Spleen (tissue), 11 donors: ENCODE results near the gene CRYBG3. TPM values are rescaled to one million over a fixed set of nuclear protein-coding genes. Genes with fewer than 3 reads are reported as not detected.

Experiments used
- DNase-seq: peaks from one replicate; pipeline ENCODE4 v3.0.0-alpha.2; 2020
- H3K27ac ChIP-seq, 8 donors: fragments of 200-600 bp; sonication (generic) in 7 of 8; 1 replicate in 4 of 8; 2 replicates in 4 of 8; pipeline versions ENCODE4 v1.5.0 to v1.8.0; 2016 to 2021; ENCODE audit warnings: inconsistent platforms in 4 of 8, mild to moderate bottlenecking in 4 of 8, moderate library complexity in 1 of 8
- H3K27me3 ChIP-seq, 7 donors: fragments of 200-600 bp; sonication (generic) in 6 of 7; replicated peaks in 1 of 7; 1 replicate in 4 of 7; 2 replicates in 3 of 7; pipeline versions ENCODE4 v1.5.0 to v1.8.0; 2016 to 2021; ENCODE audit warnings: inconsistent platforms in 3 of 7, mild to moderate bottlenecking in 1 of 7
- H3K36me3 ChIP-seq, 6 donors: fragments of 200-600 bp; sonication (generic) in 5 of 6; 1 replicate in 4 of 6; 2 replicates in 2 of 6; pipeline versions ENCODE4 v1.5.0 to v1.8.0; 2016 to 2021; ENCODE audit warnings: inconsistent platforms in 2 of 6
- H3K4me1 ChIP-seq, 6 donors: fragments of 200-600 bp; sonication (generic) in 5 of 6; 1 replicate in 3 of 6; 2 replicates in 3 of 6; pipeline versions ENCODE4 v1.5.0 to v1.8.0; 2016 to 2021; ENCODE audit warnings: inconsistent platforms in 3 of 6
- H3K4me3 ChIP-seq, 8 donors: fragments of 200-600 bp; sonication (generic) in 7 of 8; 1 replicate in 4 of 8; 2 replicates in 4 of 8; pipeline versions ENCODE4 v1.5.0 to v1.8.0; 2016 to 2021; ENCODE audit warnings: inconsistent platforms in 4 of 8, mild to moderate bottlenecking in 4 of 8, moderate library complexity in 2 of 8
- H3K9me3 ChIP-seq, 8 donors: fragments of 200-600 bp; sonication (generic) in 7 of 8; 1 replicate in 4 of 8; 2 replicates in 4 of 8; pipeline versions ENCODE4 v1.5.0 to v1.8.0; 2016 to 2021; ENCODE audit warnings: inconsistent platforms in 4 of 8
- CTCF ChIP-seq, 11 experiments: fragments of 200-600 bp in 7 of 11; fragments of 450-650 bp in 4 of 11; sonication (generic) in 4 of 11; IDR thresholded peaks in 8 of 11; conservative IDR thresholded peaks in 3 of 11; 1 replicate in 7 of 11; 2 replicates in 4 of 11; pipeline versions ENCODE4 v1.4.0 to v1.8.0; 2016 to 2021; ENCODE audit warnings: antibody characterized with exemption in 11 of 11, inconsistent platforms in 4 of 11, mild to moderate bottlenecking in 1 of 11
- POLR2A ChIP-seq, 3 donors: fragments of 450-650 bp; IDR thresholded peaks; one replicate each; pipeline ENCODE4 v1.5.1; 2017; ENCODE audit warnings: antibody characterized with exemption in 3 of 3, mild to moderate bottlenecking in 1 of 3
- POLR2AphosphoS5 ChIP-seq, 3 donors: sonication (generic); formaldehyde crosslinking; IDR thresholded peaks; one replicate each; pipeline ENCODE4 v1.5.1; 2017; ENCODE audit warnings: antibody characterized with exemption in 3 of 3
- WGBS, 5 donors: extraction: QIAGEN DNeasy Blood & Tissue Kit in 3 of 5; methylation state at CpG; one replicate each; pipeline versions ENCODE4 v1.1.5 to v1.1.7; 2013 to 2018; 5-methylcytosine and 5-hydroxymethylcytosine counted together
- intact Hi-C: fragments of 100-400 bp; cut with DNase I; formaldehyde crosslinking; loops from one replicate; pipeline ENCODE4 v1.15.0; 2023; ENCODE audit warnings: low total_unique reads
- polyA plus RNA-seq, 3 donors: library from polyadenylated mRNA; stranded (reverse); fragments of 200-250 nt; gene quantifications; one replicate each; pipeline ENCODE4 v1.2.1, GENCODE V29; 2013
- total RNA-seq, 7 donors: library from RNA; depleted of rRNA in 3 of 7; stranded (reverse); fragments of >200 nt in 3 of 7; fragmentation: NEBNext Ultra II Directional in 4 of 7; extraction: Animal tissue kit (Norgen Biotek cat#: 25700) in 4 of 7; gene quantifications; one replicate each; pipeline versions ENCODE4 v1.1.0 to v1.2.1, GENCODE V29; 2016 to 2021
- donor health status: healthy with polysubstance abuse.
- donor health status: DM: no; HTN: no; CAD: no; lungs with moderate emphysema.
- donor health status: DM: no; HTN: no; CAD: no.
- donor health status: Bipolar disorder and iron deficiency.
- donor health status: healthy.
- donor health status: DM: no; HTN: no; CAD: no.
- donor health status: DM: yes; HTN: yes; CAD: no.

CRYBG3 gene
- total and polyA plus RNA-seq, 10 donors: 1.5 to 22.6 (median 17.6) TPM

- TF ChIP-seq POLR2A (IDR thresholded peaks at IDR 0.05) (no peak), POLR2AphosphoS5 (IDR thresholded peaks at IDR 0.05) (no peak), CTCF (IDR thresholded peaks at IDR 0.05 in 8 of 11, conservative IDR thresholded peaks at IDR 0.05 in 3 of 11) (no peak)
- WGBS, 5 donors: 88 to 100% (median 92%) methylated on average over 1 of the region's 1 CpG
- H3K4me1 ChIP-seq: no peaks in the 10 kb centered on the region
- H3K27me3 ChIP-seq: no peaks in the 10 kb centered on the region
- H3K36me3 ChIP-seq: peaks cover 0 to 8% (median 0%) of the 10 kb centered on the region in 6 donors
- intact Hi-C loops: no loop called here
- DNase-seq: no peak
- no peak overlapping the region for H3K4me3 ChIP-seq
- H3K27ac ChIP-seq: no peak overlapping the region
- peaks cover 0 to 6% (median 0%) of the 10 kb centered on the region in 8 donors for H3K9me3 ChIP-seq
Observed at GRCh38 chr3:97862582-97862981, 40.8 kb downstream of the CRYBG3 start.

DNA sequence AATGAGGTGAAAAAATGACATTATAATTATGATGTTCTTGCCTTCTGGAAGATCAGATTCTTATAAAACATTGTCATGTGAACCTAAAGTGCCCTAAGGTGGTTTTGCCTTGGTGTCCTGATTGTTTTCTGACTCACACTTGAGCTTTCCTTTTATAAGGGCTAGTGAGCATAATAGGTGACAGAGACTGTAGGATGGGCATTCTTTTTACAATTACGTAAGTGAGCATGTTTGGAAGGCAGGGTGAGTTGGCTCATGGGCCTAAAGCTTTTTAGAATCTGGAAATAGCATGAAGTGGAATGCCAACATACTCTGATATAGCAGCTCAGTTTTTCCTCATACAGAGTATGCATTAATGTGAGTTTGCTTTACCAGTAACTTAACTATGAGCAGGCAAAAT, 41.2 kb downstream of the CRYBG3 start:
- TF ChIP-seq CTCF (IDR thresholded peaks at IDR 0.05 in 8 of 11, conservative IDR thresholded peaks at IDR 0.05 in 3 of 11) (no peak), POLR2A (IDR thresholded peaks at IDR 0.05) (no peak), POLR2AphosphoS5 (IDR thresholded peaks at IDR 0.05) (no peak)
- Histone ChIP-seq H3K27me3 (no peaks in the 10 kb centered on the region), H3K9me3 (peaks cover 0 to 2% (median 0%) of the 10 kb centered on the region in 8 donors), H3K4me1 (no peaks in the 10 kb centered on the region), H3K27ac (no peak overlapping the region), H3K36me3 (peaks cover 0 to 8% (median 0%) of the 10 kb centered on the region in 6 donors), H3K4me3 (no peak overlapping the region)
- WGBS, 5 donors: 90 to 100% (median 97%) methylated on average over 1 of the region's 1 CpG
- DNase-seq: no peak
- intact Hi-C loops: no loop called here

DNA sequence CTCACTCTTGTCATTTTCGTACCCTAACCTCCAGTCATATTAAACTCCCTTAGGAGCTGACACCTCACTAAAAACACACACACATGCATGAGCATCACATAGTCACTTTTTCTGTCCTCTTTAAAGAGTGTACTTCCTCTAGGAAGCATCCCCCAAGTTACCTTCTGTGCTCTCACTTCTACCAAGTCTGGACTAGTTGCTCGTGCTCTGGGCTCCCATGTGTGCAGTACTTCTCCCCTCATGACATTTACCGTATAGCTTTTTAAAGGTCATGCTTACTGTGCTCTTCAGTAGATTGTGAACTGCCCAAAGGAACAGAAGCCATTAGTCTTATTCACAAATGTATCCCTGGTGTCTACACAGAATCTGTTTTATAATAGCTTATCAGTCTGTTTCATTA, 42.0 kb downstream of the CRYBG3 start:
- no peak for DNase-seq
- intact Hi-C loops: no loop called here
- Histone ChIP-seq H3K4me1 (no peaks in the 10 kb centered on the region), H3K36me3 (peaks cover 0 to 8% (median 0%) of the 10 kb centered on the region in 6 donors), H3K9me3 (no peaks in the 10 kb centered on the region), H3K4me3 (no peak overlapping the region), H3K27me3 (no peaks in the 10 kb centered on the region), H3K27ac (no peak overlapping the region)
- no peak for TF ChIP-seq POLR2AphosphoS5 (IDR thresholded peaks at IDR 0.05)
- TF ChIP-seq POLR2A (IDR thresholded peaks at IDR 0.05): no peak
- TF ChIP-seq CTCF (IDR thresholded peaks at IDR 0.05 in 8 of 11, conservative IDR thresholded peaks at IDR 0.05 in 3 of 11): no peak
- 85 to 89% (median 87%) methylated on average over 3 of the region's 3 CpGs for whole genome bisulfite sequencing, 5 donors

DNA sequence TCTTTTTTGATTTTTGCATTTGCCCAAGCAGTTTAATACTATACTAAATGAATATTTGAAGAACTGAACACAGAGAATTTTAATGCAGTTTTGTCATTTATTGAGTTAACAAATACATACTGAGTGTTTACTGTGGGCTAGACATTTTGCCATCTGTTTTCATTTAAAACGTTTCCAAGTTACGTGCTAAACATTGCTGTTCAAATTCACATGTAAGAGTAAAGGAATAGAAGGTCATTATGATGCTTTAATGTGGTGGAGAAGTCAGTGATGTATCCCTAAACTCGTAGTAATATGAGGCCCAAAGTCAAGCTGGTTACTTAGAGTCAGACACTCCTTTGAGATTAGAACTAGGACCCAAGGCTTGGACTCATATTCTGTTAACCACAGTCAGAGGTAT, 49.4 kb downstream of the CRYBG3 start:
- Histone ChIP-seq H3K27me3 (no peaks in the 10 kb centered on the region), H3K9me3 (no peaks in the 10 kb centered on the region), H3K27ac (no peak overlapping the region), H3K4me3 (no peak overlapping the region), H3K36me3 (peaks cover 0 to 10% (median 0%) of the 10 kb centered on the region in 6 donors), H3K4me1 (no peaks in the 10 kb centered on the region)
- 79 to 87% (median 85%) methylated on average over 3 of the region's 3 CpGs for WGBS, 5 donors
- TF ChIP-seq POLR2AphosphoS5 (IDR thresholded peaks at IDR 0.05) (no peak), CTCF (IDR thresholded peaks at IDR 0.05 in 8 of 11, conservative IDR thresholded peaks at IDR 0.05 in 3 of 11) (no peak), POLR2A (IDR thresholded peaks at IDR 0.05) (no peak)
- intact Hi-C loops: no loop called here
- DNase-seq: no peak
